ENCODE measurements around the gene NEURL4. TPM values are rescaled to one million over a fixed set of nuclear protein-coding genes. Genes with fewer than 3 reads are reported as not detected.

The NEURL4 gene
- total RNA-seq, 2 donors from 2014 or later, result 24.8 to 38.8 TPM

DNA sequence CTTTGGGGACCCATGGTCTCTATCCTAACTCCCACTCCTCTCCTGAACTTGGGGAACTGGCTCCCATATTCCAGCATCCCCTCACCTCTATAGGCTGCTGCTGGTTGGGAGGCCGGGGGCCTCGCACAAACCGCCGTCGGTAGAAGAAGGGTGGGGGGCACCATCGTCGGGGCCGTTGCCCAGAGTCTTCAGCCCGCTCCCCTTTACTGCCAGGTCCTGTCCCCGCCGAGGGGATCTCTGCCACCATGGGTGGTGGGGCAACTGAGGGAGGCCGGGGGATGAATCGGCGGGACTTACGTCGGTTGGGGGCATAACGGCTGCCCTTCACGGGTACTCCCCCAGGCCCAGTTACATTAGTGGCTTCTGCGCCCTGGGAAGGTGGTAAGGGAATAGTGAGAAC is 39.0 kb downstream of the NEURL4 start:
- DNase-seq, result no peak
- intact Hi-C loops (cut with DNase I), result no loop called here
- no peak for ATAC-seq

DNA sequence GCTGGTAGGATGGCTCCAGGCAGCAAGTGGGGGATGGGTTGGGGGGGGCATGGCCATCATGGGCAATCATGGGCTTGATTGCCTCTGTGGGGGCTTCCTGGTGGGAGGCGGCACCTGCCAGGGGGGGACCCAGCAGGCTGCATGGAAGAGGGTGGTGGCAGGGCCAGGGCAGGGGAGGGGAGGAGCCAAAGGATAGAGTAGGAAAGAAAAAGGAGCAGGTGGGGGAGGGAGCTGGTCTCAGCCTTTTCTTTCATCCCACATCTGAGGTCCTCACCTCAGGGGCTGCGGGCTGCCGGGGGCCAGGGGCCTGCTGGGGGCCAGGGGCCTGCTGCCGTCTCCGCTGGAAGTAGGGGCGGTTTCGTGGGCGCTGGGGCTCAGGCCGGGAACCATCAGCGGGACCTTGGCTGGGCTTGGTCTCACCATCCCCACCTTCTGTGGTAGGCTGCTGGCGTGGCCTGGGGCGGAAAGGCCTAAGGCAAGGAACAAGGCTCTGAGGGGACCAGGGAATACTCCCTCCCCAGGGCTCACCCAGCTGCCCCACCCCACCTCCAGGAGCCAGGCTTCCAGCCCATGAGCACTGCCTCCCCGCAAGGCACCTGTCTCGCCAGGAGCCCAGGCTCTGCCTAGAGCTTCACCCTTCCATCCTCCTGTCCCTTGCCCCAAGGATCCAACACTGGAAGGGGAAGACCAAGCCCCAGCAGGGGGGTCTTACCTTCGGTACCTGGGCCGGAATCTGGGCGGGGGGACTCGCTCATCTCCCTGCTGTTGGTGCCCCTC is 39.7 kb downstream of the NEURL4 start:
- ATAC-seq, result peak in 1 of 2 donors; percentile 1
- no peak for DNase-seq
- intact Hi-C loops (cut with DNase I), result no loop called here

DNA sequence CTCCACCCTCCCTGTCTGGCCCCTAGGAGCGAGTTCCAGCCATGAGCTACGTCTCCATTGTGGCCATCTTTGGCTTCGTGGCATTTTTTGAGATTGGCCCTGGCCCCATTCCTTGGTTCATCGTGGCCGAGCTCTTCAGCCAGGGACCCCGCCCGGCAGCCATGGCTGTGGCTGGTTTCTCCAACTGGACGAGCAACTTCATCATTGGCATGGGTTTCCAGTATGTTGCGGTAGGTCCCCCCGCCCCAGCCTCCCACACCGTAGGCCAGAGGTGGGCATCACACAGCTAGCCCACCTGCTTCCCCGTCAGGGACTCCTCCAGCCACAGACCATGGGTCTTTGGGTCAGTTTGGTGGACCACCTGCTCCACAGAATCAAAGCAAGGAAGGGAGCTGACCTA is 43.5 kb downstream of the NEURL4 start:
- DNase-seq (no peak), ATAC-seq (no peak)
- intact Hi-C loops (cut with DNase I), result no loop called here

DNA sequence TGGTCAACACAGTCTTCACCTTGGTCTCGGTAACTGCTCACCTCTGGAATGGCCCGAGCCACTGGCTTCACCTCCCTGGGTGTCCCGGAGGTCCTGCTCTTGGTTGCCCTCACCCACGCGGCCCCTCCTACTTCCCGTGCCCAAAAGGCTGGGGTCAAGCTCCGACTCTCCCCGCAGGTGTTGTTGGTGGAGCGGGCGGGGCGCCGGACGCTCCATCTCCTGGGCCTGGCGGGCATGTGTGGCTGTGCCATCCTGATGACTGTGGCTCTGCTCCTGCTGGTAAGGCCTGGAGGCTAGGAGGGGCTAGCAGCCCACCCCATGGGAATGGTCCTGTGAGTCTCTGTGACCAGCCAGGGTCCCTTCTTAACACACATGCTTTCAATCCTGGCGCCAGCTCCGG is 44.2 kb downstream of the NEURL4 start:
- DNase-seq (no peak), ATAC-seq (no peak)
- intact Hi-C loops (cut with DNase I), result loop anchor here in 1 of 2 donors (5.0 kb wide), 1 partner anchor 62 kb away; no protein-coding TSS in a partner anchor

DNA sequence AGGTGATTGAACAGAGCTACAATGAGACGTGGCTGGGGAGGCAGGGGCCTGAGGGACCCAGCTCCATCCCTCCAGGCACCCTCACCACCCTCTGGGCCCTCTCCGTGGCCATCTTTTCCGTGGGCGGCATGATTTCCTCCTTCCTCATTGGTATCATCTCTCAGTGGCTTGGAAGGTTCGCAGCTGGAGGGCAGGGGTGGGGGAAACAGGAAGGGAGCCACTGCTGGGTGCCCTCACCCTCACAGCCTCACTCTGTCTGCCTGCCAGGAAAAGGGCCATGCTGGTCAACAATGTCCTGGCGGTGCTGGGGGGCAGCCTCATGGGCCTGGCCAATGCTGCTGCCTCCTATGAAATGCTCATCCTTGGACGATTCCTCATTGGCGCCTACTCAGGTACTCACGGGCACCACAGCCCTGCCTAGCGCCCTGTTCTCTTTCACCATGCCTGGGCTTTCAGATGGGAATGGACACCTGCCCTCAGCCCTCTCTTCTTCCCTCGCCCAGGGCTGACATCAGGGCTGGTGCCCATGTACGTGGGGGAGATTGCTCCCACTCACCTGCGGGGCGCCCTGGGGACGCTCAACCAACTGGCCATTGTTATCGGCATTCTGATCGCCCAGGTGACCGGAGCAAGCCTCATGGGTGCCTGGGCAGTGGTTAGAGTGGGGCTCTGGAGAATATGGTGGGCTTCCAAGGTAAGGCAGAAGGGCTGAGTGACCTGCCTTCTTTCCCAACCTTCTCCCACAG is 45.5 kb downstream of the NEURL4 start:
- DNase-seq (no peak), ATAC-seq (no peak)
- intact Hi-C loops (cut with DNase I), result loop anchor here in 1 of 2 donors (5.0 kb wide), 1 partner anchor 64 kb away; no protein-coding TSS in a partner anchor

DNA sequence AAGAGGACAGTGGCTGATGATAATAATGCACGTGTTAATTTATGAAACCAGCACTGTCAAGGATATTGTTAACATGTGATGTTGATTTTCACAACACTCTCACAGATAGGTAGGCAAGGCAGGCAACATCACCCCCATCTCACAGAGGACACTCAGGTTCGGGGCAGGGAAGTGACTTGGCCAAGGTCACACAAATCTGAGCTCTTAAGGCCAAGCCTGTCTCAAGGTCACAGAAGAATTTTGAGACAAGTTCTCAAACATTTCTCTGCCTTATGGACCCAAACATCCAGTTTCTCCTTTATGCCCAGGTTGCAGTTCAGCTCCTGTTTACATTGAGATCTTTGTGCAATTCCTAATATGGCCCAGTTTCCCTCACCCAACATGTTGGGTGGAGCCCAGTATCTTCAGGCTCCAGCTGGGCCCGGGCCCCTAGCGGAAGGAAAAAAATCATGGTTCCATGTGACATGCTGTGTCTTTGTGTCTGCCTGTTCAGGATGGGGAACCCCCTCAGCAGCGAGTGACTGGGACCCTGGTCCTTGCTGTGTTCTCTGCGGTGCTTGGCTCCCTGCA is 46.3 kb downstream of the NEURL4 start:
- ATAC-seq, result no peak
- intact Hi-C loops (cut with DNase I), result loop anchor here in 1 of 2 donors (5.0 kb wide), 1 partner anchor 64 kb away; no protein-coding TSS in a partner anchor

DNA sequence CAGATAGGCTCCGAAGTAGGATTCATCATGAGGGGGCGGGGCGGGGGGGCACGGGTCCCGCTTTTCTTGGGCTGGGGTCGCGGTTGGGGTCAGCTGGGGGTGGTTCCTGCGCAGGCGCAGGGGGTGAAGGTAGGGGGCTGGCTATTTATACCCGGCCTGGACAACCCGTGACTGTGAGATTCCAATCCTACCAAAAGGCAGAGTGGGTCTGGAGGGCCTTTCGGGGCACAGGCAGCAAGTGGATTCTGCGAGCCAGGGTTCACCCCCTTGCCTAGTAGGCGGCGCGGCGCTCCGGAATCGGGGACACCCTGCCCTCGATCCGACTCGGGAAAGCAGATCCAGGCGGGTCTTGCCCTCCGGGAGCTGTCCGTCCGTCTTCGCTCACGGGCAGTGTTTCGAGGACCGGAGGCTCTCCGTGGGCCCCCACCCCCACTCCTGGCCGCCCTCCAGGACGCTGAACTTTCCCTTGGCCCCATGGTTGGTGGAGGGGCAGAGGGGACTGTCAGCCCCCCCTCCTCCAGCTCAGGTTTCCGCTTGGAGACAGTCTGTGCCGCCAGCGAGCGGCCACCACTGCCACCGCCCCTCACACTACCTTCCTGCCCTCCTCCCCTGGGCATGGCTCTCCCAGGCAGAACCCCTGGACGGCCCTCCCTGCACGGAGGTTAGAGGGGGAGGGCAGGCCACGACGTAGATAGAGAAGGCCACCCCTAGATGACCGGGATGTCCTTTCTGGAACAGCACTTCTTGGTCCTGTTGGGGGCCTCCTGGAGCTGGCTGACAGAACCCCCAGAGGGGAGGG is 47.0 kb downstream of the NEURL4 start:
- peak; percentile 43 to 45 for ATAC-seq
- DNase-seq, result peak; percentile 73
- intact Hi-C loops (cut with DNase I), result loop anchor here (2.0 to 5.0 kb wide), 2 partner anchors 15 to 65 kb away; no protein-coding TSS in a partner anchor

More for the DNA sequence above, 46.3 kb downstream of the NEURL4 start:
- DNase-seq, result no peak

DNA sequence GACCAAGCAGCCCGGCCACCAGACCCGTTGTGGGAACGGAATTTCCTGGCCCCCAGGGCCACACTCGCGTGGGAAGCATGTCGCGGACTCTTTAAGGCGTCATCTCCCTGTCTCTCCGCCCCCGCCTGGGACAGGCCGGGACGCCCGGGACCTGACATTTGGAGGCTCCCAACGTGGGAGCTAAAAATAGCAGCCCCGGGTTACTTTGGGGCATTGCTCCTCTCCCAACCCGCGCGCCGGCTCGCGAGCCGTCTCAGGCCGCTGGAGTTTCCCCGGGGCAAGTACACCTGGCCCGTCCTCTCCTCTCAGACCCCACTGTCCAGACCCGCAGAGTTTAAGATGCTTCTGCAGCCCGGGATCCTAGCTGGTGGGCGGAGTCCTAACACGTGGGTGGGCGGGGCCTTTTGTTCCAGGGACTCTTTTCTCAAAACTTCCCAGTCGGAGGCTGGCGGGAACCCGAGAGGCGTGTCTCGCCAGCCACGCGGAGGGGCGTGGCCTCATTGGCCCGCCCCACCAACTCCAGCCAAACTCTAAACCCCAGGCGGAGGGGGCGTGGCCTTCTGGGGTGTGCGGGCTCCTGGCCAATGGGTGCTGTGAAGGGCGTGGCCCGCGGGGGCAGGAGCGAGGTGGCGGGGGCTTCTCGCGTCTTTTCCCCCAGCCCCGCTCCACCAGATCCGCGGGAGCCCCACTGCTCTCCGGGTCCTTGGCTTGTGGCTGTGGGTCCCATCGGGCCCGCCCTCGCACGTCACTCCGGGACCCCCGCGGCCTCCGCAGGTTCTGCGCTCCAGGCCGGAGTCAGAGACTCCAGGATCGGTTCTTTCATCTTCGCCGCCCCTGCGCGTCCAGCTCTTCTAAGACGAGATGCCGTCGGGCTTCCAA is 47.8 kb downstream of the NEURL4 start, which contains the start of gene SLC2A4:
Gene SLC2A4, plus strand, starts transcription at position 645 of the 879 bp plus-strand sequence. Its CDS starts 217 bp downstream, at position 862.
- ATAC-seq (peak; percentile 85 to 93), DNase-seq (peak; percentile 95)
- intact Hi-C loops (cut with DNase I), result loop anchor here (2.0 to 5.0 kb wide), 2 partner anchors 15 to 66 kb away; no protein-coding TSS in a partner anchor

DNA sequence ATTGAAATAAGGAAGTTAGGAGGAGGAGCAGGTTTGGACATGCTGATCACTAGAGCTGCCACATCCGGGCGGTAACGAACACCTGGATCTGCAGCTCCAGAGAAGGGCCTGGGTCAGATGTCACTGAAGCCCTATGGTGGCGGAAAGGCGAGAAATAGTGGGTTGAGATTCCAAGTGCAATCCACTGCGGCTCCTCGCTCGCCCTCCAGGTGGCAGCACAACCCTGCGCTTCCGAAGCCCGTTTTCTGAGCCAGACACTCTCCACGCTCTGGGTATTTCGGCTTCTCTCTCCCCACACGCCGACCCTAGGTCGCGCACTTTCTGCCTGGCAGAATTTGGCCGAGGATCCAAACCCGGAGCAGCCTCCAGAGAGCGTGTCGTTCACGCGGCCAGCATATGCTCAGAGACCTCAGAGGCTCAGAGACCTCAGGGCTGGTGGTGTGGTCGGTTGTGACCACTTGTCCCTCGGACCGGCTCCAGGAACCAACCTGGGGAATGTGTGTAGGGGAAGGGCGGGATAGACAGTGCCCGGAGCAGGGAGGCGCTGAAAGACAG is 48.5 kb downstream of the NEURL4 start:
- ATAC-seq, result peak; percentile 64 to 82

DNA sequence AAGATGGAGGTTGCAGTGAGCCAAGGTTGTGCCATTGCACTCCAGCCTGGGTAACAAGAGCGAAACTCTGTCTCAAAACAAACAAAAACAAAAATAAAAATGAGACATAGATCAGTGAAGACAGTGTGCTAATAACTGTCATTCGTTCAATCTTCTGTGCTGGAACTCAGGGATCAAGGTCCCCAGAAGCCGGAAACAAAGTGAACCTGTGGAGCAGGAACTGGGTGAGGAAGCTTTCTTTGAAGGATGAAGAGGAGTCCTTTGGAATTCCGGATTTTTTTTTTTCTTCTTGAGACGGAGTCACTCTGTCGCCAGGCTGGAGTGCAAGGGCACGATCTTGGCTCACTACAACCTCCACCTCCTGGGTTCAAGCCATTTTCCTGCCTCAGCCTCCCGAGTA is 49.7 kb downstream of the NEURL4 start:
- ATAC-seq, result no peak
- DNase-seq, result no peak
- intact Hi-C loops (cut with DNase I), result no loop called here

More for the DNA sequence above, 48.5 kb downstream of the NEURL4 start:
- DNase-seq, result peak; percentile 85
- intact Hi-C loops (cut with DNase I), result loop anchor here (1.0 to 5.0 kb wide), 3 partner anchors 16 to 67 kb away; no protein-coding TSS in a partner anchor

DNA sequence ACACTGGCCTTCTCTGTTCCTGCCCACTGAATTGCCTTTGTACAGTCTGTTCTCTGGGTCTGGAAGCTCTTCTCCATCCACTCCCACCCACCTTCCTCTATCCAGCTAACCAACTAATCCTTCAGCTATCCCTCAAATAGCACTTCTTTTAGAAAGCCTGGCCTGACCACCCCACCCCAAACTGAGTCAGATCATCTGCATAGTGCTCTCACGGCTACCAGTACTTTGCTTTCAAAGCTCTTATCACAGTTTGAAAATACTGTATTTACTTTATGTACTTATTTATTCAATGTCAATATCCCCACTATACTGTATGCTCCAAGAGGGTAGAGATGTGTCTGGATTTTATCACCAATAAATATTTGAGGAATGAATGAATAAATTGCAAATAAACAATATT is 62.4 kb downstream of the NEURL4 start:
- DNase-seq, result no peak
- intact Hi-C loops (cut with DNase I), result no loop called here
- no peak for ATAC-seq

Other genes starting within 250 kb of the NEURL4 start
- gene CLEC10A, start 249.1 kb downstream of the NEURL4 start, total RNA-seq, result 10 to 100 TPM in 1 of 2 donors, 1 to 10 TPM in 1; 6.6 to 13.4 TPM
- under 1 TPM; 0.62 to 0.68 TPM for gene ASGR2, start 214.5 kb downstream of the NEURL4 start, total RNA-seq
- under 1 TPM; 0.68 TPM for gene ASGR1, start 150.0 kb downstream of the NEURL4 start, total RNA-seq
- gene DLG4, start 109.5 kb downstream of the NEURL4 start, total RNA-seq, result 10 to 100 TPM; 21.3 to 22.9 TPM
- 1,000 to 10,000 TPM in 1 of 2 donors, 100 to 1,000 TPM in 1; 891 to 1,101 TPM for gene ACADVL, start 109.4 kb downstream of the NEURL4 start, total RNA-seq
- 10 to 100 TPM; 22.5 to 23.8 TPM for gene DVL2, start 94.8 kb downstream of the NEURL4 start, total RNA-seq
- gene PHF23, start 89.9 kb downstream of the NEURL4 start, total RNA-seq, result 10 to 100 TPM; 18.5 to 27.5 TPM
- gene GABARAP, start 86.9 kb downstream of the NEURL4 start, total RNA-seq, result 100 to 1,000 TPM; 459 to 475 TPM
- gene CTDNEP1, start 77.6 kb downstream of the NEURL4 start, total RNA-seq, result 100 to 1,000 TPM; 116 to 118 TPM
- gene ELP5, start 77.1 kb downstream of the NEURL4 start, total RNA-seq, result 10 to 100 TPM; 68.3 to 93.8 TPM
- 1 to 10 TPM; 2.1 to 4.9 TPM for gene CLDN7, start 66.9 kb downstream of the NEURL4 start, total RNA-seq
- 10 to 100 TPM; 79.1 to 87.6 TPM for gene SLC2A4, start 47.6 kb downstream of the NEURL4 start, total RNA-seq
- 1 to 10 TPM; 1.2 to 1.9 TPM for gene YBX2, start 34.7 kb downstream of the NEURL4 start, total RNA-seq
- 100 to 1,000 TPM; 274 to 374 TPM for gene EIF5A, start 21.7 kb downstream of the NEURL4 start, total RNA-seq
- gene GPS2, start 14.0 kb downstream of the NEURL4 start, total RNA-seq, result 10 to 100 TPM; 59.3 to 63.4 TPM
- 10 to 100 TPM; 19.0 to 20.4 TPM for gene ACAP1, start 7.2 kb upstream of the NEURL4 start, total RNA-seq
- 1 to 10 TPM; 5.3 to 5.9 TPM for gene KCTD11, start 22.8 kb upstream of the NEURL4 start, total RNA-seq
- not detected for gene TMEM95, start 25.8 kb upstream of the NEURL4 start, total RNA-seq
- 1 to 10 TPM; 1.9 to 2.1 TPM for gene TNK1, start 51.8 kb upstream of the NEURL4 start, total RNA-seq
- gene PLSCR3, start 65.2 kb upstream of the NEURL4 start, total RNA-seq, result 10 to 100 TPM; 22.4 to 29.0 TPM
- gene TMEM256, start 74.8 kb upstream of the NEURL4 start, total RNA-seq, result 10 to 100 TPM; 67.3 to 69.2 TPM
- gene NLGN2, start 78.5 kb upstream of the NEURL4 start, total RNA-seq, result 10 to 100 TPM; 12.1 to 15.5 TPM
- gene SPEM1, start 91.0 kb upstream of the NEURL4 start, total RNA-seq, result not detected
- not detected for gene SPEM2, start 96.3 kb upstream of the NEURL4 start, total RNA-seq
- gene SPEM3, start 99.5 kb upstream of the NEURL4 start, total RNA-seq, result not detected
- gene TMEM102, start 106.1 kb upstream of the NEURL4 start, total RNA-seq, result 1 to 10 TPM; 2.7 to 2.9 TPM
- 10 to 100 TPM; 20.5 to 24.6 TPM for gene FGF11, start 110.2 kb upstream of the NEURL4 start, total RNA-seq
- 10 to 100 TPM; 12.4 to 13.8 TPM for gene CHRNB1, start 115.7 kb upstream of the NEURL4 start, total RNA-seq
- 10 to 100 TPM; 62.1 to 62.2 TPM for gene ZBTB4, start 150.3 kb upstream of the NEURL4 start, total RNA-seq
- gene SLC35G6, start 152.1 kb upstream of the NEURL4 start, total RNA-seq, result not detected
- 10 to 100 TPM; 42.8 to 56.9 TPM for gene POLR2A, start 155.0 kb upstream of the NEURL4 start, total RNA-seq
- gene TNFSF12, start 219.7 kb upstream of the NEURL4 start, total RNA-seq, result 10 to 100 TPM; 31.0 to 47.6 TPM
- gene TNFSF13, start 229.4 kb upstream of the NEURL4 start, total RNA-seq, result 10 to 100 TPM; 15.0 to 25.5 TPM
- gene SENP3, start 232.6 kb upstream of the NEURL4 start, total RNA-seq, result 10 to 100 TPM; 27.2 to 30.5 TPM